ENCODE data around the gene CEP131.

DNA sequence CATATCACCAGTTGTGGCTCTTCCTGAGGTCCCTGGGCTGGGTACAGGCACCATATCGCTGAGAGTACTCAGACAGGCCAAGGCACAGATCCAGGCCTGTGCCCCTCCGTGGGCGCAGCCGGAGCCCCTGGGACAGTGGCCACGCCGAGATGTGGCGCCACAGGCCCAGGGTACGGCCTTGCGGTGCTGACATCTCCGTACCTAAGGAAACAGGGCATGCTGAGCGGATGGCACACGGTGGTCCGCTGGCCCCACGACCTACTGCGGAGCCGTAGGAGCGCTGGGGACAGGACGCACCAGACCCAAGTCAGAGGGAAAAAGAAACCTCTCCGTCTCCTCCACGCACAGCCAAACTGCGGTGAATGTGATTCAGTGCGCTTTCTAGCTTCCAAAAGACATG lies 42.8 kb upstream of the CEP131 start:
- TF ChIP-seq, protein P1, sequence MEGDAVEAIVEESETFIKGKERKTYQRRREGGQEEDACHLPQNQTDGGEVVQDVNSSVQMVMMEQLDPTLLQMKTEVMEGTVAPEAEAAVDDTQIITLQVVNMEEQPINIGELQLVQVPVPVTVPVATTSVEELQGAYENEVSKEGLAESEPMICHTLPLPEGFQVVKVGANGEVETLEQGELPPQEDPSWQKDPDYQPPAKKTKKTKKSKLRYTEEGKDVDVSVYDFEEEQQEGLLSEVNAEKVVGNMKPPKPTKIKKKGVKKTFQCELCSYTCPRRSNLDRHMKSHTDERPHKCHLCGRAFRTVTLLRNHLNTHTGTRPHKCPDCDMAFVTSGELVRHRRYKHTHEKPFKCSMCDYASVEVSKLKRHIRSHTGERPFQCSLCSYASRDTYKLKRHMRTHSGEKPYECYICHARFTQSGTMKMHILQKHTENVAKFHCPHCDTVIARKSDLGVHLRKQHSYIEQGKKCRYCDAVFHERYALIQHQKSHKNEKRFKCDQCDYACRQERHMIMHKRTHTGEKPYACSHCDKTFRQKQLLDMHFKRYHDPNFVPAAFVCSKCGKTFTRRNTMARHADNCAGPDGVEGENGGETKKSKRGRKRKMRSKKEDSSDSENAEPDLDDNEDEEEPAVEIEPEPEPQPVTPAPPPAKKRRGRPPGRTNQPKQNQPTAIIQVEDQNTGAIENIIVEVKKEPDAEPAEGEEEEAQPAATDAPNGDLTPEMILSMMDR (IDR thresholded peaks at IDR 0.05), result no peak
- no peak for TF ChIP-seq POLR2A (IDR thresholded peaks at IDR 0.05)
